H1 (cell line): ENCODE results near the gene TMX2. TPM values are rescaled to one million over a fixed set of nuclear protein-coding genes. Genes with fewer than 3 reads are reported as not detected.

Experiments used
- ATF3 ChIP-seq: IDR thresholded peaks from 2 replicates; pipeline ENCODE4 v1.6.1; 2011; ENCODE audit warnings: low read depth, mild to moderate bottlenecking, low read length; ENCODE audit not compliant: insufficient read depth
- CBX5 ChIP-seq: fragments of 300-800, 300-1000 bp; sonication (generic); IDR thresholded peaks from 2 replicates; pipeline ENCODE4 v1.7.1; 2016; ENCODE audit warnings: antibody characterized with exemption, low read length, low read depth
- CHD1 ChIP-seq: IDR thresholded peaks from 2 replicates; pipeline ENCODE4 v1.6.1; 2012; ENCODE audit warnings: low read depth, low read length, improper control_type of control experiment
- CHD7 ChIP-seq: fragments of 300-600 bp; sonication (generic); IDR thresholded peaks from 2 replicates; pipeline ENCODE4 v1.7.1; 2012; ENCODE audit warnings: low read length, moderate library complexity, mild to moderate bottlenecking, inconsistent platforms; ENCODE audit not compliant: insufficient replicate concordance
- KDM5A ChIP-seq: fragments of 200-600 bp; IDR thresholded peaks from 2 replicates; pipeline ENCODE4 v1.7.1; 2012; ENCODE audit warnings: mild to moderate bottlenecking, low read length, inconsistent platforms, mixed read lengths
- SP4 ChIP-seq: IDR thresholded peaks from 2 replicates; pipeline ENCODE4 v1.6.1; 2012; ENCODE audit warnings: low read length, inconsistent platforms
- SRF ChIP-seq: IDR thresholded peaks from 2 replicates; pipeline ENCODE4 v1.6.1; 2011; ENCODE audit warnings: mild to moderate bottlenecking, low read depth, low read length, moderate library complexity
- polyA plus RNA-seq, 7 experiments: library from polyadenylated mRNA; depleted of rRNA in 3 of 7; stranded (reverse) in 5 of 7; unstranded in 2 of 7; fragments of >200 nt in 5 of 7; fragments of 200-250 nt in 2 of 7; gene quantifications; 1 replicate in 5 of 7; 2 replicates in 1 of 7; 4 replicates in 1 of 7; pipeline versions ENCODE4 v1.2.1 to v1.2.3, GENCODE V29; 2011 to 2013; ENCODE audit warnings: missing spikeins in 2 of 7, mixed read lengths in 2 of 7
- total RNA-seq: library from RNA; stranded (reverse); fragmentation: NEBNext Ultra II Directional; extraction: Animal tissue kit (Norgen Biotek cat#: 25700); gene quantifications from 2 replicates; pipeline ENCODE4 v1.2.1, GENCODE V29; 2021

Gene TMX2
- total and polyA plus RNA-seq, 2 of the 8 experiments (the other 6 are each of a cell fraction or from before 2014, with no cell fraction given): 70.4 to 100.0 TPM

- TF ChIP-seq CHD7 (no peak), CBX5 (no peak), SP4 (no peak), ATF3 (no peak), KDM5A (no peak), SRF (no peak), CHD1 (no peak)
- TF ChIP-seq, all 59 proteins: peak for 0
Observed at GRCh38 chr11:57704932-57705331, 7.5 kb upstream of the TMX2 start (continued).
